Neural cell (in vitro differentiated cells): ENCODE measurements around the gene ITGB5.

Experiments used
- CTCF ChIP-seq: fragments of 450-650 bp; IDR thresholded peaks from 2 replicates; pipeline ENCODE4 v1.5.1; 2014; ENCODE audit warnings: antibody characterized with exemption, mild to moderate bottlenecking, moderate library complexity; ENCODE audit not compliant: poor library complexity, severe bottlenecking
- EP300 ChIP-seq: fragments of 450-650 bp; conservative IDR thresholded peaks from 2 replicates; pipeline ENCODE4 v1.6.1; 2014; ENCODE audit warnings: antibody characterized with exemption, mild to moderate bottlenecking, moderate library complexity; ENCODE audit not compliant: poor library complexity, severe bottlenecking
- EZH2 ChIP-seq: fragments of 200-600, 300-800 bp; shearing (Covaris generic), sonication (generic); IDR thresholded peaks from 2 replicates; pipeline ENCODE4 v1.6.1; 2014; ENCODE audit warnings: antibody characterized with exemption, low read length, borderline replicate concordance, mild to moderate bottlenecking; ENCODE audit not compliant: insufficient read depth, poor library complexity, severe bottlenecking
- POLR2AphosphoS5 ChIP-seq: IDR thresholded peaks from 2 replicates; pipeline ENCODE4 v1.6.1; 2012
- RAD21 ChIP-seq: fragments of 450-650 bp; conservative IDR thresholded peaks from 2 replicates; pipeline ENCODE4 v1.6.1; 2014; ENCODE audit warnings: antibody characterized with exemption, mild to moderate bottlenecking, moderate library complexity

GRCh38 chr3:124858275-124858674, 28.9 kb downstream of the ITGB5 start:
- no peak for TF ChIP-seq EP300
- TF ChIP-seq POLR2AphosphoS5, result no peak
- no peak for TF ChIP-seq RAD21
- TF ChIP-seq CTCF, result no peak
- TF ChIP-seq EZH2, result no peak
